T47D (cell line): ENCODE measurements around the gene ACVR2B.

Experiments used
- DNase-seq, 2 experiments: peaks; one replicate each; pipeline versions ENCODE4 v3.0.0 to v3.0.0-alpha.2; 2011 to 2012; ENCODE audit warnings: low read depth in 1 of 2, low spot score in 1 of 2
- JUND ChIP-seq: IDR thresholded peaks from 2 replicates; pipeline ENCODE4 v1.6.1; 2012; ENCODE audit warnings: low read depth
- in situ Hi-C: cut with HindIII; loops from 2 replicates; pipeline ENCODE4 v1.10.0; 2016; ENCODE audit warnings: low sequenced_read_pairs, low pct_unique_long_range_greater_than_20kb

ACVR2B gene

GRCh38 chr3:38469852-38470251 is 16.2 kb downstream of the ACVR2B start:
- no peak for TF ChIP-seq JUND
- in situ Hi-C loops, result no loop called here
- DNase-seq, result no peak

GRCh38 chr3:38471260-38471857 is 17.7 kb downstream of the ACVR2B start:
- TF ChIP-seq JUND, result no peak
- in situ Hi-C loops, result no loop called here
- DNase-seq, result no peak

DNA sequence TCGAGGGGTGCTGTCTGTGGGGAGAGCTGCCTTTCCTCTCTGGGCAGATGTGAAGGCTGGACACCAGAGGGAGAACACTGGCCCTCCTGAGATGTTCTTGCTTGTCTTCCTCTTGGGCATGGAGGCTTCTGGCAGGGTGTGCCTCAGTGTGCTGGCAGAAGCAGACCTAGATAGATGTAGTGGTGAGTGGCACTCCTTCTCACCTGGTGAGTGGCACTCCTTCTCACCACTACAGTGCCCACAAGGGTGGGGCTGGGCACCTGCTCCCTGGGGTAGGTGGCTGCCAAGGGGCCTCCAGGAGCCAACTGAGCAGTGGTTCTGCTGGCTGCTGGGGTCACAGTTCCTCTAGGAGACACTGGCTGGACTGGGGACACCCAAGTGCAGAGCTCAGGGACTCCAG is 18.7 kb downstream of the ACVR2B start:
- in situ Hi-C loops, result no loop called here
- no peak for TF ChIP-seq JUND
- DNase-seq, result no peak

DNA sequence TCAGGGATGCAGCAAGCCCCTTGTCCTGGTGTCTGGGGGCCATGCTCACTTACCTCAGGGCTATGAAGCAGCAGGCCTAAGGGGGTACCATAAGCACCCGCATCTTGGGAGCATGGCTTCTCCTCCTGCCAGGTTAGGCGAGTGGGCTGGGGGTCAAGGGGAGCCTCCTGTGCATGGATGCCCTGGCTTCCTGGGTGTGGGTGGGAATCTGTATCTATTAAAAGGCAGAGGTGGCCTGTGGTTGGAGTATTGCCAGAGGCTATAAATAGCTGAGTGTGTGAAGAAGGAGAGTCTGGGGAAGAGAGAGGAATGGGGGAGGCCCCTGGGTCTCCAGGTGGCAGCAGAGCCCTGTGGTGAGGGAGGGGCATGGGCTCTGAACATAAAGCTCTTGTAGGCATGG is 19.5 kb downstream of the ACVR2B start:
- in situ Hi-C loops, result no loop called here
- no peak for DNase-seq
- TF ChIP-seq JUND, result no peak

DNA sequence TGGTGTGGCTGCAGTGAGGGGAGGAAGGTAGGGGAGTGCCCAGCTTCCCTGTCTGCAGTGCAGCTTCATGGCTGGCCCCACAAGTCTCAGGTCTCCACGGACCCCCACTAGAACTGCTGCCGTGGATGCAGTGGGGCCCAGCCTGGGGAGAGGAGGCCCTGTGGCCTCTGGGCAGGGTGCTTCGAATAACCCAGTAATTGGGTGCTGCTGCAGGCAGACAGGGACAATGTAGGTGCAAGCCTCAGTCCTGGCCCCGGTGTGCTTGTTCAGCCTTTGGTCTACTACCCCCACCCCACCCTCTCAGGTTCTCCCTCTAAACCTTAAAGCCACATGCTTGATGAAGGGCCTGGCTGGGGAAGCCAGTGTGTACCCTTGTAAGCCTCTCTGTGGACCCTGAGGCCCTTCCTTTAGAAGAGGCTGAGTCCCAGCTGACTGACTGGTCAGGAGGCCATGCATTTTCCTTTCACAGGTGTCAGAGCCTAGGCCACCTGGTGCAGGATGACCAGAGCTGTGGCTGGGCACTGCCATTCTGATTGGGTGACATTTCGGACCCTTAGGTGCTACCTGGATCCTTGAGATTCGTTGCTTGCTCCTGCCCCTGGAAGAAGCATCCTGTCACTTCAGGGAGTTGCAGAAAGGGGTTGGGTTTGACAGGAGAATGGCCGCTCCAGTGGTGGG is 21.4 kb downstream of the ACVR2B start:
- TF ChIP-seq JUND, result no peak
- no peak for DNase-seq
- in situ Hi-C loops, result no loop called here

DNA sequence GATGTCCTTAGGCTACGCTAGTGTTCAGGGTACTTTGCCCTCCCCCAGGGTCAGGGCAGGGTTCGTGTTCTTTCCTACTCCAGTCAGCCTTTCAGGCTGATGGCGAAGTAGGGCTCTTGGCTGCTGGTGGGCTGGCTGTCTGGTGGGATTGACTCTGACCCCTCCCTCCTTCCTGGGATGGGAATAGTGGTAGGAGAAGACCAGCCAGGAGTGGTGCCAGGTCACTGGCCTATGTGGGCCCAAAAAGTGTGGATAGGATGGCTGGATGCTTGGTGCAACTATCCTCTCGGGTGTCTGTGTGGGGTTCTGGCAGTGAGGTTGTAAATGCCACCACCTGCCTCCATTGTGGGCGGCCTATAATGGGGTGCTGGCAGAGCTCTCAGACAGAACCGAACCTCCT is 22.0 kb downstream of the ACVR2B start:
- no peak for DNase-seq
- no peak for TF ChIP-seq JUND
- in situ Hi-C loops, result no loop called here

GRCh38 chr3:38476157-38476756 is 22.6 kb downstream of the ACVR2B start:
- DNase-seq, result no peak
- no peak for TF ChIP-seq JUND
- in situ Hi-C loops, result no loop called here

DNA sequence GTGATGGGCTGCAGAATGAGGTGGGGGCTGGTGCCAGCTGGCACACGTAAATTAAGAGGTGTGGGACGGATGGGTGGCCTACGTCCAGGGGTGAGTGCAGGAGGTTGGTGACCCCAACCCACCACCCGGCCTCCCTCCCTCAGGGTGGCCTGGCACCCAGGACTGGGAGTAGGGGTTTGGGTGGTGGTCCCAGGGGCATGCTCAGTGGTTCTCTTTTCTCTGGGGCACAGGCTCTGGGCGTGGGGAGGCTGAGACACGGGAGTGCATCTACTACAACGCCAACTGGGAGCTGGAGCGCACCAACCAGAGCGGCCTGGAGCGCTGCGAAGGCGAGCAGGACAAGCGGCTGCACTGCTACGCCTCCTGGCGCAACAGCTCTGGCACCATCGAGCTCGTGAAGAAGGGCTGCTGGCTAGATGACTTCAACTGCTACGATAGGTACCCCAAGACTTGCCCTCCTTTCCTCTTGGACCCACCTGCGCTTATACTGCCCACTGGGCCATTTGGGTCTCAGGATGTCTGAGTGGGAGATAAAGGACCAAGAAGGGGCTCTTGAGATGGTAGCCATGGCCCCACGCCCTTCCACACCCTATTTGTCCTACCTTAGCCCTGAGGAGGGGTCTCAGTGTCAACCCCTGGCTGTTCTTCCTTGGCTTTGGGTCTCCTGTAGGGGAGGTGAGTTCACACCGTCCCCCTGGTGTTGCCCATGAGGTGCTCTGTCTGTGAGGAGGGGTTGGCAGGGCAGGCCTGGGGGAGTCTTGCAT is 23.5 kb downstream of the ACVR2B start:
- in situ Hi-C loops, result no loop called here
- DNase-seq, result no peak

GRCh38 chr3:38477839-38478450 is 24.3 kb downstream of the ACVR2B start:
- TF ChIP-seq JUND, result no peak
- DNase-seq, result no peak
- in situ Hi-C loops, result no loop called here

More for the DNA sequence above, 23.5 kb downstream of the ACVR2B start:
- TF ChIP-seq JUND, result no peak

DNA sequence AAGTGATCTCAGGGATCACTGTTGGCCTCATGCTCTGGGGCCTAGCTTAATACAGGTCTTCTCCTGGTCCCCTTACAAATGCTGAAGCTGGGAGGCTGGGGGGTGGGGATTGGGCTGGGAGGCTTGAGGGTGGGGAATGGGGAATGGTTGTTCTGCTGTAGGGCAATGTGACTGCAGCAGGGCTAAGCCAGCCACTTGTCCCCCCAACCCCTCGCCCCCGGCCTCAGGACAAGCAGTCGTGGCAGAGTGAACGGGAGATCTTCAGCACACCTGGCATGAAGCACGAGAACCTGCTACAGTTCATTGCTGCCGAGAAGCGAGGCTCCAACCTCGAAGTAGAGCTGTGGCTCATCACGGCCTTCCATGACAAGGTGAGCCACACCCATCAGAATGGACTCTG is 25.2 kb downstream of the ACVR2B start:
- DNase-seq, result no peak
- in situ Hi-C loops, result no loop called here
- no peak for TF ChIP-seq JUND

DNA sequence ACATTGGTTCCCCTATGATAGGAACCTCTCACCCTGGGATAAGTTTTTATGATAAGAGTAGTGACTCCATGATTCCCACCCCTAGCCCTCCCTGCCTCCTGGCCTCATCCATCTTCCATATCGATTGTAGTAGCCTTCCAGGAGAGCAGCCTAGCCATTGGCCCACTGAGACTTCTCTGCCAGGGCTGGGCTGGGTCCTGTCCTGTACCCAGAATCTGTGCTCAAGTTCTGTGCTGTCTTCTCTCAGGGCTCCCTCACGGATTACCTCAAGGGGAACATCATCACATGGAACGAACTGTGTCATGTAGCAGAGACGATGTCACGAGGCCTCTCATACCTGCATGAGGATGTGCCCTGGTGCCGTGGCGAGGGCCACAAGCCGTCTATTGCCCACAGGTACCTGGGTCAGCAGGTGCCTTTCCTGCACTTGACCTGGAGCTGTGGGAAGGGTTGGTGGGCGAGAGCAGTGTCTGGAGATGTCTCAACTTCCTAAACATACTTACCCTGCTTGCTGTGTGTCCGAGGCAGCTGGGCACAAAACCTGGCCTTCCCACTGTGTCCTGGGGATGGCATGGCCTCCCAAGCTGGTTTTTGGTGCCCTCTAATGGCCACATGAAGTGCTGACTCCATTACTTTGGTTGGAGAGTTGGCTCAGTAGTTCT is 25.9 kb downstream of the ACVR2B start:
- peak; percentile 80 to 84 for DNase-seq
- no peak for TF ChIP-seq JUND
- in situ Hi-C loops, result no loop called here

- no peak for TF ChIP-seq JUND
- in situ Hi-C loops, result no loop called here
- no peak for DNase-seq
These were observed 26.4 kb downstream of the ACVR2B start for GRCh38 chr3:38480093-38480445.
